ENCODE measurements around the gene AIRE.

AIRE gene

DNA sequence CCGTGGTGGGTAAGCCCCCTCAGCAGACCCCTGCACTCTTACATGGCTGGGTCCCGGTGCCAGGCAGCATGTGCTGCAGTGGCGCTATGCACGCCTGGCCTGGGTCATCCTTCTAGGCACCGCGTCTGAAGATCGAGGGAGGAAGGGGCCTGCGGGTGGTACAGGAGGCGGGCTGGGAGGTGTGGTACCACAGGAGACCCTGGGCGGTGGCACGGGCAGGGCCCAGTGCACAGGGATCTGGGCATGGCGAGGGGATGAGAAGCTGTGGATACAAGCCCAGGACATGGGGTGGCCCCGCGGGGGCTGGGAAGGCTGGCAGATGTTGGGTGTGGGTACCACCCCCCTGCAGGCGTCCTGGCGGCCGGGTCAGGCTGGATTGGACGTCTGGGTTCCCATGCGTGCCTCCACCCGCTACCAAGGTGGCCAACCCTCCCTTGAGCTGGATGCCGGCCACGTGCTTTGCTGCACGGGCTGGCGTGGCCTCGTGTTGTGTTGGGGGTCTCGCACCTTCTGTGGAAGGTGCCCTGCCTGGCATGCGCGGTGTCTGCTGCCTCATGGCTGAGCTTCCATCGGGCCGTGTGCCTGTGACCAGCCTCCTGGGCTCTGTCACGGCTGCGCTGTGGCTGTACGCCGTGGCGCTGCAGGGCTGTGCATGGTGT is 33.9 kb downstream of the AIRE start:
- TF ChIP-seq, protein P1, sequence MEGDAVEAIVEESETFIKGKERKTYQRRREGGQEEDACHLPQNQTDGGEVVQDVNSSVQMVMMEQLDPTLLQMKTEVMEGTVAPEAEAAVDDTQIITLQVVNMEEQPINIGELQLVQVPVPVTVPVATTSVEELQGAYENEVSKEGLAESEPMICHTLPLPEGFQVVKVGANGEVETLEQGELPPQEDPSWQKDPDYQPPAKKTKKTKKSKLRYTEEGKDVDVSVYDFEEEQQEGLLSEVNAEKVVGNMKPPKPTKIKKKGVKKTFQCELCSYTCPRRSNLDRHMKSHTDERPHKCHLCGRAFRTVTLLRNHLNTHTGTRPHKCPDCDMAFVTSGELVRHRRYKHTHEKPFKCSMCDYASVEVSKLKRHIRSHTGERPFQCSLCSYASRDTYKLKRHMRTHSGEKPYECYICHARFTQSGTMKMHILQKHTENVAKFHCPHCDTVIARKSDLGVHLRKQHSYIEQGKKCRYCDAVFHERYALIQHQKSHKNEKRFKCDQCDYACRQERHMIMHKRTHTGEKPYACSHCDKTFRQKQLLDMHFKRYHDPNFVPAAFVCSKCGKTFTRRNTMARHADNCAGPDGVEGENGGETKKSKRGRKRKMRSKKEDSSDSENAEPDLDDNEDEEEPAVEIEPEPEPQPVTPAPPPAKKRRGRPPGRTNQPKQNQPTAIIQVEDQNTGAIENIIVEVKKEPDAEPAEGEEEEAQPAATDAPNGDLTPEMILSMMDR (IDR thresholded peaks at IDR 0.05; ENCODE audit: low read depth, low read length): no peak
- no peak overlapping the region for H3K4me3 ChIP-seq (ENCODE audit: low read depth, low read length)

DNA sequence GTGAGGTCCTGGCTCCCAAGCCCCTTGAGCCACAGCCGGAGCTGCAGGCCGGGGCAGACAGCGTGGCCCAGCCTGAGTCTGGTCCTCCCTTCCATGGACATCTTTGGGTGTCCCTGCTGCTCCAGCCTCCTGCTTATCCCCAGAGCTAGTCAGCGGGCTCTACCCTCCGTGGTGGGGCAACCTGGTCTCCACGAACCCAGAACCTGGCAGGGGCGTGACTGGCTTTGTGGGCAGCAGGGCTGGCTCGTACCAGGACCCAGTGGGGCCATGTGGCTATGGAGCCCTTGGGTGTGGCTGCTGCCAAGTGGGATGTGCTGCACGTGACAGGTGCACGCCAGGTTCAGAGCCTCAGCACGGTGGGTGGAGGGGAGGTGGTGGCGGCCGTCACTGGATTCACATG is 35.2 kb downstream of the AIRE start:
- TF ChIP-seq, protein P1 (IDR thresholded peaks at IDR 0.05; ENCODE audit: low read depth, low read length): no peak
- H3K4me3 ChIP-seq (ENCODE audit: low read depth, low read length): no peak overlapping the region

DNA sequence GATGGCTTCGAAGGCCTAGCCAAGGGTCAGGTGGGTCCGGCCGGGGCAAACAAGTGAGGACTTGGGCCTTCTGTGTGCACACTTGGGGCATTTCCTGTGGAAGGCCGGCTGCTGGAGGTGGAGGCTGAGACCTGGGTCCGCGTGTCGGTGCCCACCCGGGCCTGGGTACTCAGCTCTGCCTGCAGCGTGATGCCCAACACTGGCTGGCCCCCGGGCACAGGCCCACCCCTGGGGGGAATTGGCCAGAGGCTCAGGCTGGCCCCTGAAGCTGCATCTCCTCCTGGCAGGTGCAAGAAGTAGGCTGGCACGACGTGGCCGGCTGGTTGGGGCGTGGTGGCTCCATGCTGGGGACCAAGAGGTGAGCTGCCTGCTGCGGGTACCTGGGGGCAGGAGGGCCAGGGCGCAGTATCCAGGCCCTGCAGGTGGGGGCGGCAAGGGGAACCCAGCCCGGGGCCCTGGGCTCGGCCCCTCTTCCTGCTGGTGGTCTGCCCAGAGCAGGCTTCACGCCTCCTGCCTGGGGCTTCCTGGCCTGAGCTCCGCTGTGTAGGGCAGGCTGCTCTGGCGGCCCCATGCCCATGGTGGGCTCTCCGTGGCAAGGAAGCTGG is 36.3 kb downstream of the AIRE start:
- TF ChIP-seq, protein P1 (IDR thresholded peaks at IDR 0.05; ENCODE audit: low read depth, low read length): no peak
- H3K4me3 ChIP-seq (ENCODE audit: low read depth, low read length): no peak overlapping the region

DNA sequence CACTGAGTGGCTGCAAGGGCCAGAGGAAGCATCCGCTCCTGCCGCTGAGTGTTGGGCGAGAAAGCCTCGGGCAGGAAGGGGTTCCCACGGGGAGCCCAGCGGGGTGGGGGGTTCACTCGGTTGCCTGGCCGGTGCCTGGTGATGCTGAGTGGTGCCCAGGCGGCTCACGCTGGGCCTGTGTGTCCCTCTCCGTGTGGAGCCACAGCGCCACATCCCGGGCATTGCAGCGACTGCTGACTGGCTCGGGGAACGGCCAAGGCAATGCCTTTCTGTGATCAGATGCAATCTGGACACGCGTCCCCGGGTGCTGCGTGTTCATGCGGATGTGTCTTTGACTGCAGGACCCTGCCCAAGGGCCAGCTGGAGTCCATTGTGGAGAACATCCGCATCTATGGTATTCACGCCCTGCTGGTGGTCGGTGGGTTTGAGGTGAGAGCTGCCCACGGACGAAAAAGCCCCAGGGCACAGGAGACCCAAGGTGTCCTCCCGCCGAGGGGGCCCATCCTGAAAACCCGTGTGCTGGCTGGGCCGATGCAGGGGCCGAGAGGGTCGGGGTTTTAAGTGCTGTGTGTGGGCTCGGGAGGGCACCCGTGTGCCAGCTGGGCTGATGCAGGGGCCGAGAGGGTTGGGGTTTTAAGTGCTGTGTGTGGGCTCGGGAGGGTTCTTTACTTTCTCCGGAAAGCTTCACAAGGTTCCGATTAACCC is 37.1 kb downstream of the AIRE start:
- TF ChIP-seq, protein P1 (IDR thresholded peaks at IDR 0.05; ENCODE audit: low read depth, low read length): no peak
- H3K4me3 ChIP-seq (ENCODE audit: low read depth, low read length): no peak overlapping the region

DNA sequence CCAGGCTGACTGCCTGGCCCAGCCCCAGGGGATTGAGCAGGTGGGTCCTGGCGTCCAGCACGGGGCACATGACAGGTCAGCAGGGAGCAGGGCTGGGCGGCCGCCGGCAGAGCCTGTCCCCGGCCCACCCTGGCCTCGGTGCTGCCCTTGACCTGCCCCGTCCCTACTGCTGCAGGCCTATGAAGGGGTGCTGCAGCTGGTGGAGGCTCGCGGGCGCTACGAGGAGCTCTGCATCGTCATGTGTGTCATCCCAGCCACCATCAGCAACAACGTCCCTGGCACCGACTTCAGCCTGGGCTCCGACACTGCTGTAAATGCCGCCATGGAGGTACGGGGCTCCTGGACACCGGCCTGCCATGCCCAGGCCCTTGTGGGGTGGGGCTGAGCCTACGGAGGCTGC is 37.9 kb downstream of the AIRE start:
- TF ChIP-seq, protein P1 (IDR thresholded peaks at IDR 0.05; ENCODE audit: low read depth, low read length): no peak
- no peak overlapping the region for H3K4me3 ChIP-seq (ENCODE audit: low read depth, low read length)

DNA sequence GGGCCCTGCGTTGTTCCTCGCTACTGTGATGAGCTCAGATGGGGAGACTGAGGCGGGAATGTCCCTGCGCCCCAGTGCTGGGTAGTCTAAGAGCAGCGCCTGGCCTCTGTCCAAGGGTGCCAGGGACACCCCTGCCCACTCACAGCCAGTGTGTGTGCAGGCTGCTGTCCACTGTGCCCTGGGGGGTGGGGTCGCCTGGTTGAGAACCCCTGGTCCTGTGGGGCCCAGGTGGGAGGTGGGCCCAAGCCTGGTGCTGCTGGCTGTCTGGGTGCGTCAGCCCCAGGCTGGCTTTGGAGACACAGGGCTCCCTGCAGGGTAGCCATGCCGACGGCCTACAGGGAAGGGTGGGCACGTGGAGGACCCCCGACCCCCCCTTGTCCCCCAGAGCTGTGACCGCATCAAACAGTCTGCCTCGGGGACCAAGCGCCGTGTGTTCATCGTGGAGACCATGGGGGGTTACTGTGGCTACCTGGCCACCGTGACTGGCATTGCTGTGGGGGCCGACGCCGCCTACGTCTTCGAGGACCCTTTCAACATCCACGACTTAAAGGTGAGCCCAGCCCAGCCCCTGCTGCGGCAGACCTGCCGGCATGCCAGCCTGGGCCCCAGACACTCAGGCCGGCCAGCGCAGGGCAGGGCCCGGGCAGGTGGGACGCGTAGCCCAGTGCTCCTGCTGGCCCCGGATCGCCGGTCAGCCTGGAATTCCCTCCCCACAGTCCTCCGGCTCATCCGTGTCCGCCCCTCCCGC is 38.6 kb downstream of the AIRE start:
- H3K4me3 ChIP-seq (ENCODE audit: low read depth, low read length): no peak overlapping the region
- TF ChIP-seq, protein P1 (IDR thresholded peaks at IDR 0.05; ENCODE audit: low read depth, low read length): no peak

DNA sequence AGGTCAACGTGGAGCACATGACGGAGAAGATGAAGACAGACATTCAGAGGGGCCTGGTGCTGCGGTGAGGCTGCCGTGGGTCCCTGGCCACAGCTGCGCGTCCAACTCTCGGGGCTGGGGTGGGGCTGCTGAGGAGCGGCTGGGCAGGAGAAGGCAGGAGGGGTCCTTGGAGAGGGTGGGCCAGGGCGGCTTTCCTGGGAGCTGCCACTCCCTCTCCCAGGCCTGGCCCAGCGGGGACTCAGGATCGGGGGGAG is 39.1 kb downstream of the AIRE start:
- H3K4me3 ChIP-seq (ENCODE audit: low read depth, low read length): no peak overlapping the region
- TF ChIP-seq, protein P1 (IDR thresholded peaks at IDR 0.05; ENCODE audit: low read depth, low read length): no peak

Data from WI38 (cell line).